NT2/D1 (cell line): ENCODE measurements around the gene EML6.

Source experiments
- DNase-seq: peaks from one replicate; pipeline ENCODE4 v3.0.0-alpha.2; 2011; ENCODE audit warnings: low read depth, low spot score
- H3K27me3 ChIP-seq: 2 replicates; pipeline ENCODE4 v1.6.0; 2011; ENCODE audit warnings: mild to moderate bottlenecking; ENCODE audit not compliant: insufficient read length, insufficient read depth
- H3K36me3 ChIP-seq: 2 replicates; pipeline ENCODE4 v1.6.1; 2011; ENCODE audit warnings: mild to moderate bottlenecking, low read length, mixed read lengths; ENCODE audit not compliant: insufficient read depth, insufficient read length
- H3K4me1 ChIP-seq: 2 replicates; pipeline ENCODE4 v1.5.1; 2011; ENCODE audit not compliant: insufficient read depth, insufficient read length
- H3K4me3 ChIP-seq: 2 replicates; pipeline ENCODE4 v1.5.1; 2011; ENCODE audit warnings: low read depth; ENCODE audit not compliant: insufficient read length
- H3K9ac ChIP-seq: 2 replicates; pipeline ENCODE4 v1.6.0; 2011; ENCODE audit warnings: low read depth; ENCODE audit not compliant: insufficient read length
- H3K9me3 ChIP-seq: 2 replicates; pipeline ENCODE4 v1.5.1; 2011; ENCODE audit warnings: mild to moderate bottlenecking, low read length; ENCODE audit not compliant: insufficient read depth
- SUZ12 ChIP-seq: IDR thresholded peaks from 2 replicates; pipeline ENCODE4 v1.6.1; 2011; ENCODE audit not compliant: insufficient read length, insufficient read depth; ENCODE audit errors: extremely low read depth
- YY1 ChIP-seq: IDR thresholded peaks from 2 replicates; pipeline ENCODE4 v1.6.1; 2011; ENCODE audit not compliant: insufficient read length, insufficient read depth
- ZNF274 ChIP-seq: IDR thresholded peaks from 2 replicates; pipeline ENCODE4 v1.6.1; 2011; ENCODE audit warnings: mild to moderate bottlenecking, low read depth, low read length

The EML6 gene

GRCh38 chr2:54954705-54955357 is 231.4 kb downstream of the EML6 start:
- no peak for DNase-seq
- TF ChIP-seq YY1: no peak
- no peak for TF ChIP-seq ZNF274
- TF ChIP-seq SUZ12: no peak
- H3K27me3 ChIP-seq: no peaks in the 10 kb centered on the region
- no peaks in the 10 kb centered on the region for H3K4me1 ChIP-seq
- no peaks in the 10 kb centered on the region for H3K9me3 ChIP-seq
- H3K36me3 ChIP-seq: no peaks in the 10 kb centered on the region
- H3K9ac ChIP-seq: no peak overlapping the region
- H3K4me3 ChIP-seq: no peak overlapping the region

GRCh38 chr2:54955358-54956110 is 232.1 kb downstream of the EML6 start:
- no peak for DNase-seq
- Histone ChIP-seq H3K36me3 (no peaks in the 10 kb centered on the region), H3K4me3 (no peak overlapping the region), H3K9ac (no peak overlapping the region), H3K9me3 (no peaks in the 10 kb centered on the region), H3K4me1 (no peaks in the 10 kb centered on the region), H3K27me3 (no peaks in the 10 kb centered on the region)
- no peak for TF ChIP-seq YY1
- no peak for TF ChIP-seq ZNF274
- TF ChIP-seq SUZ12: no peak

GRCh38 chr2:54956111-54956627 is 232.7 kb downstream of the EML6 start:
- DNase-seq: no peak
- no peaks in the 10 kb centered on the region for H3K9me3 ChIP-seq
- H3K9ac ChIP-seq: no peak overlapping the region
- no peaks in the 10 kb centered on the region for H3K4me1 ChIP-seq
- no peak for TF ChIP-seq ZNF274
- TF ChIP-seq YY1: no peak
- TF ChIP-seq SUZ12: no peak
- H3K4me3 ChIP-seq: no peak overlapping the region
- no peaks in the 10 kb centered on the region for H3K27me3 ChIP-seq
- no peaks in the 10 kb centered on the region for H3K36me3 ChIP-seq

- H3K4me3 ChIP-seq: no peak overlapping the region
- no peak overlapping the region for H3K9ac ChIP-seq
- DNase-seq: peak; percentile 25
- no peaks in the 10 kb centered on the region for H3K27me3 ChIP-seq
- TF ChIP-seq SUZ12: no peak
- no peak for TF ChIP-seq YY1
- no peak for TF ChIP-seq ZNF274
- H3K9me3 ChIP-seq: no peaks in the 10 kb centered on the region
- H3K36me3 ChIP-seq: no peaks in the 10 kb centered on the region
- H3K4me1 ChIP-seq: no peaks in the 10 kb centered on the region
These were observed 234.0 kb downstream of the EML6 start for GRCh38 chr2:54957321-54957999.

GRCh38 chr2:54958717-54959371 is 235.4 kb downstream of the EML6 start:
- H3K4me3 ChIP-seq: no peak overlapping the region
- no peaks in the 10 kb centered on the region for H3K36me3 ChIP-seq
- no peaks in the 10 kb centered on the region for H3K27me3 ChIP-seq
- no peaks in the 10 kb centered on the region for H3K9me3 ChIP-seq
- no peak for TF ChIP-seq SUZ12
- no peak for TF ChIP-seq ZNF274
- no peak for TF ChIP-seq YY1
- no peak overlapping the region for H3K9ac ChIP-seq
- no peak for DNase-seq
- no peaks in the 10 kb centered on the region for H3K4me1 ChIP-seq

- DNase-seq: no peak
- Histone ChIP-seq H3K9me3 (no peaks in the 10 kb centered on the region), H3K27me3 (no peaks in the 10 kb centered on the region), H3K9ac (no peak overlapping the region), H3K4me1 (no peaks in the 10 kb centered on the region), H3K4me3 (no peak overlapping the region), H3K36me3 (no peaks in the 10 kb centered on the region)
- TF ChIP-seq YY1: no peak
- no peak for TF ChIP-seq SUZ12
- TF ChIP-seq ZNF274: no peak
These were observed 236.7 kb downstream of the EML6 start for GRCh38 chr2:54960164-54960563.

GRCh38 chr2:54962511-54962910 is 239.0 kb downstream of the EML6 start:
- no peaks in the 10 kb centered on the region for H3K9me3 ChIP-seq
- no peak for DNase-seq
- H3K9ac ChIP-seq: no peak overlapping the region
- H3K4me3 ChIP-seq: no peak overlapping the region
- no peaks in the 10 kb centered on the region for H3K27me3 ChIP-seq
- H3K36me3 ChIP-seq: no peaks in the 10 kb centered on the region
- TF ChIP-seq SUZ12: no peak
- no peak for TF ChIP-seq YY1
- TF ChIP-seq ZNF274: no peak
- peaks cover under 1% of the 10 kb centered on the region for H3K4me1 ChIP-seq
